ENCODE results near the gene KRTAP5-8. TPM values are rescaled to one million over a fixed set of nuclear protein-coding genes. Genes with fewer than 3 reads are reported as not detected.
A peak's percentile ranks its signal among the peaks of the same experiment; 100 is the strongest.
"Not testable (repeated sequence)": the region's sequence is repeated elsewhere in the genome, so short reads cannot be mapped to it uniquely, and the experiment has no call there.

Gene KRTAP5-8
- total RNA-seq, 1 donor from 2014 or later, result not detected

GRCh38 chr11:71518506-71519471 lies 19.0 kb upstream of the KRTAP5-8 start:
- Histone ChIP-seq H3K4me3 (no peak overlapping the region), H3K27me3 (ENCODE audit: low read depth) (no peaks in the 10 kb centered on the region), H3K9me3 (no peaks in the 10 kb centered on the region), H3K36me3 (no peaks in the 10 kb centered on the region), H3K4me1 (no peaks in the 10 kb centered on the region), H3K27ac (no peak overlapping the region)
- DNase-seq, result no peak
- intact Hi-C loops (cut with DNase I), result no loop called here
- peak in 1 of 2 donors; percentile 13 for ATAC-seq
- no peak for TF ChIP-seq CTCF (IDR thresholded peaks at IDR 0.05)

- H3K4me1 ChIP-seq, result no peaks in the 10 kb centered on the region
- H3K27ac ChIP-seq, result no peak overlapping the region
- no peak overlapping the region for H3K4me3 ChIP-seq
- intact Hi-C loops (cut with DNase I), result no loop called here
- DNase-seq, result no peak
- TF ChIP-seq CTCF (IDR thresholded peaks at IDR 0.05), result no peak
- no peaks in the 10 kb centered on the region for H3K36me3 ChIP-seq
- no peaks in the 10 kb centered on the region for H3K27me3 ChIP-seq (ENCODE audit: low read depth)
- no peaks in the 10 kb centered on the region for H3K9me3 ChIP-seq
- no peak for ATAC-seq
Observed at GRCh38 chr11:71519546-71519945, 18.3 kb upstream of the KRTAP5-8 start.

- Histone ChIP-seq H3K9me3 (no peaks in the 10 kb centered on the region), H3K4me1 (no peaks in the 10 kb centered on the region), H3K36me3 (no peaks in the 10 kb centered on the region), H3K27ac (no peak overlapping the region), H3K4me3 (no peak overlapping the region), H3K27me3 (ENCODE audit: low read depth) (no peaks in the 10 kb centered on the region)
- TF ChIP-seq CTCF (IDR thresholded peaks at IDR 0.05), result no peak
- intact Hi-C loops (cut with DNase I), result no loop called here
- no peak for DNase-seq
- ATAC-seq, result no peak
Observed at GRCh38 chr11:71525188-71525937, 12.5 kb upstream of the KRTAP5-8 start.

- no peak for TF ChIP-seq CTCF (IDR thresholded peaks at IDR 0.05)
- Histone ChIP-seq H3K27me3 (ENCODE audit: low read depth) (no peaks in the 10 kb centered on the region), H3K36me3 (no peaks in the 10 kb centered on the region), H3K9me3 (no peaks in the 10 kb centered on the region), H3K4me1 (no peaks in the 10 kb centered on the region), H3K27ac (no peak overlapping the region), H3K4me3 (no peak overlapping the region)
- ATAC-seq (no peak), DNase-seq (no peak)
- intact Hi-C loops (cut with DNase I), result no loop called here
Observed at GRCh38 chr11:71525938-71526495, 11.8 kb upstream of the KRTAP5-8 start.

GRCh38 chr11:71526796-71527575 lies 10.8 kb upstream of the KRTAP5-8 start, which contains the start of gene KRTAP5-7:
TSS of gene KRTAP5-7 (plus strand) at chr11:71527267. CDS start at chr11:71527301, 34 bp downstream.
- intact Hi-C loops (cut with DNase I); H3K9me3 ChIP-seq; H3K4me1 ChIP-seq; H3K27me3 ChIP-seq (ENCODE audit: low read depth); H3K4me3 ChIP-seq; DNase-seq; H3K27ac ChIP-seq; ATAC-seq; H3K36me3 ChIP-seq: not testable (repeated sequence)
